ENCODE results near the gene FASN.

The FASN gene

DNA sequence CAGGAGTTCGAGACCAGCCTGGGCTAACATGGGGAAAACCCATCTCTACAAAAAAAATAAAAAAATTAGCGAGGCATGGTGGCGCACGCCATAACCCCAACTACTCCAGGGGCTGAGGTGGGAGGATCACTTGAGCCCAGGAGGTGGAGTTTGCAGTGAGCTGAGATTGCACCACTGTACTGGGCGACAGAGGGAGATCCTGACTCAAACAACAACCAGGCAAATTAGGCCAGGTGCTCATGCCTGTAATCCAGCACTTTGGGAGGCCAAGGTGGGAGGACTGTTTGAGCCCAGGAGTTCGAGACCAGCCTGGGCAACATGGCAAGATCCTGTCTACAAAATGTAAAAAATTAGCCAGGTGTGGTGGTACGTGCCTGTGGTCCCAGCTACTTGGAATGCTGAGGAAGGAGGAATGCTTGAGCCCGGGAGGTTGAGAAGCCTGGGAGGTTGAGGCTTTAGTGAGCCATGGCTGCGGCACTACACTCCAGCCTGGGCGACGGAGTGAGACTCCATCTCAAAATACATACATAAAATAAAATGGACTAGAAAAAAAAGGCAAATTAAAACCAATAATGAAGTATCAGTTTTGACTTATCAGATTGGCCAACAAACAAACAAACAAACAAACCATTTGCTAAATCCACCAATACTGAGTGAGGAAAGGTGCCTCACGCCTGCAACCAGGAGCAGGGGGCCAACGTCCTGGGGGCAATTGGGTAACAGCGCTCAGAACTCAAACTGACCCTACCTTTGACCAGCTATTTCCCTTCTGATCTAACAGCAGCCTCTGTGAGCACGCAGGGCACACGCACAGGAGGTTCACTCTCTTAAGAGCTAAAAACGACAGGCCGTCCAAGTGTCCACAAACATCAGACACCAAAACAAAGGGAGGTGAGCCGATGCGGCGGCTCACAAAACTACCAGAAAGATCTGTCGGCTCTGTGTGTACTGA lies 19.4 kb upstream of the FASN start:
- DNase-seq (ENCODE audit: low read depth in 2 of 2), result no peak

DNA sequence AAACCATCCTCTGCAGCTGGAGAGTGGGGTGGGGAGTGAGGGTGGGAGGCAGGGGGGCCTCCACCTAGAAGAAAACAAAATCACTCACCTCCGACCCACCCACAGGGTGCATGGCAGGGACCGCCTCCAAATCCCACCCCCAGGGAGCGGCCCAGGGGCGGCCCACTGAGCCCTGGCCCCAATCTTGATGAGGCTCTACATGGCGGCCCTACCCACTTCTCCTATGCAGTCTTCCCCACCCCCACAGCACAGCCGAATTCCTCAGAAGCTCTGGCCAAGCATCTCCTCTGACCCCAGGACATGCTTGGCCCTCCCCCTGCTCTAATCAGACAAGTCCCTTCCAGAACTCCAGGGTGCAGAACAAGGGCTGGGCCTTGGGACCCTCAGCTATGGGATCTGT lies 18.2 kb upstream of the FASN start:
- DNase-seq (ENCODE audit: low read depth in 2 of 2), result no peak

GRCh38 chr17:82114872-82115271 lies 16.8 kb upstream of the FASN start:
- DNase-seq (ENCODE audit: low read depth in 2 of 2), result no peak

- no peak for DNase-seq (ENCODE audit: low read depth in 2 of 2)
Measured at GRCh38 chr17:82114447-82114846, 16.4 kb upstream of the FASN start.

DNA sequence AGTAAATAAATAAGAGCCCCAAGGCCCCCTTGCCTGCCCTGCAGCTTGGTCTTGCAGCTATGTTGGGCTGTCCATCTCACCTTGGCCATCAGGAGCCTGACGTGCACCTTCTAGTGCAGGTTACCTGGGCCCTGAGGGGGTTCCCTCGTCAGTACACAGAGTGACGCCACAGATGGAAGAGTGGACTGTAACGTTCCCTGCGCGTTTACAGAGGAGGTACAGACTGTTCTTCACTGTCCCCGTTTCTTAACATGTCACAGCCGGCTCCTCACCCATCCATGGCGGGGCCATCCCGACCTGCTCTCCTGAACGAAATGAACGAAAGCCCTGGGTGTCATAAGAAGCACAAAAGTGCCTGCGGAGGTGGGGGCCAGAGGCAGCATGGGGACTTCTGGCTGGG lies 15.9 kb upstream of the FASN start:
- no peak for DNase-seq (ENCODE audit: low read depth in 2 of 2)

- DNase-seq (ENCODE audit: low read depth in 2 of 2), result no peak
Measured at GRCh38 chr17:82113422-82113821, 15.4 kb upstream of the FASN start.

- no peak for DNase-seq (ENCODE audit: low read depth in 2 of 2)
Measured at GRCh38 chr17:82112914-82113311, 14.9 kb upstream of the FASN start.

- DNase-seq (ENCODE audit: low read depth in 2 of 2), result no peak
Measured at GRCh38 chr17:82112181-82112913, 14.3 kb upstream of the FASN start.

DNA sequence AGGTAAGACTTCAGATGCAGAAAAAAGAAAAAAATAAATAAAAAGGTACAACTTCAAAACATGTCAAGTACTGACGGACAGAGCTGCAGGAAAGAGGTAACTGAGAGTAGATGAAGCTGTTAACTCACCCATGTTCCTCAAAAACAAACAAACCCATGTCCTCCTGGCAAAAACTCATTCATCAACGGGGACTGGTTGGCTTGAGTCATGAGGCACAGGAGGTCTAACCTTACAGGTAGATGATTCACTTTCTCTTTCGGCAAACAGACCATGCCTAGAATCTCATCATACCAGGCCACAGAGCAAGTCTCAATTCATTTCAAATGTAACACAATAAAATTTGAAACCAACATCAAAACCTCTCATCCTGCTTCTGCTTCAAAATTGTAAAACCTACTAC lies 12.3 kb upstream of the FASN start:
- no peak for DNase-seq (ENCODE audit: low read depth in 2 of 2)

DNA sequence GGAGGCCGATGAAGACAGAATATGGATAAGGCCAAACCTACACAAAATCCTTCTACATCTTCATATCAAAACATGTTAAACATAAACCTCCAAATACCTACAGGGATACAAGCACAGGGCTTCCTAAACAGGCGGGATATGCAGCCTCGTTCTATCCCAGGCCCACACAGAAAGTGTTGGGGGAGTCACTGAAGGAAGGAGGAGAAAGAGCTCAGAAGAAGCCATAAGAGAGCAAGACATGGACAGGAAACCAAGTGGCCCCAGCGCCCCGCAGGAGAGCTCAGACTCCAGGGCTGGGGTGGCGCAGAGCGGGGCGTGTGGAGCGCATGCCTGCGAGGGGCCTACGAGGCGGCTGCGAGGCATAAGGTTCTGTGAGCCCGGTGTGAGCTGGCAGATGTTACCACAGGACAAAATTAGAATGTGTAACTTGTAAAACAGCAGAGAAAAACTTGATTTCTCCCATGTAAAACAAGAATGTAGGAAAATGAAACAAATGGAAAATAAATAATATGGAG lies 11.0 kb upstream of the FASN start:
- no peak for DNase-seq (ENCODE audit: low read depth in 2 of 2)

- no peak for DNase-seq (ENCODE audit: low read depth in 2 of 2)
Measured at GRCh38 chr17:82108496-82108945, 10.5 kb upstream of the FASN start.

DNA sequence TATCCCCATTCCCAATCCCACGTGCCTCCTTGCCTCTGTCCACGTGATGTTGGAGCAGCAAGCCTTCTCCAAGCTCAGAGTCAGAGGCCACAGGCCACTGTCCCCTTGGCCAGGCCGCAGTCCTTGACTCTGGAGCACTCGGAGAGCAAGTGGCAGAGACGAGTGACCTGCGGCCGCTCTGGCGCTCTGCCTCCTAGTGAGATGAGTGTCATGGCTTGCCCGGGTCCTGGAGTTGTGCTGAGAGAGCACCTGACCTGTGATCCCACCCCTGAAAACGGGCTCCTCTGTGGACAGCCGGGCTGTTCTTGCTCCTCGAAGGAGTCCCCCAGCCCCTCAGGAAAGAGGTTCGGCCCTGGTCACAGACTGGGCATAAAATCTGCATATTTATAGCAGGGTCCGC lies 10.0 kb upstream of the FASN start:
- no peak for DNase-seq (ENCODE audit: low read depth in 2 of 2)

- no peak for DNase-seq (ENCODE audit: low read depth in 2 of 2)
Measured at GRCh38 chr17:82107341-82107860, 9.4 kb upstream of the FASN start.

- DNase-seq (ENCODE audit: low read depth in 2 of 2), result no peak
Measured at GRCh38 chr17:82106688-82107305, 8.8 kb upstream of the FASN start.

DNA sequence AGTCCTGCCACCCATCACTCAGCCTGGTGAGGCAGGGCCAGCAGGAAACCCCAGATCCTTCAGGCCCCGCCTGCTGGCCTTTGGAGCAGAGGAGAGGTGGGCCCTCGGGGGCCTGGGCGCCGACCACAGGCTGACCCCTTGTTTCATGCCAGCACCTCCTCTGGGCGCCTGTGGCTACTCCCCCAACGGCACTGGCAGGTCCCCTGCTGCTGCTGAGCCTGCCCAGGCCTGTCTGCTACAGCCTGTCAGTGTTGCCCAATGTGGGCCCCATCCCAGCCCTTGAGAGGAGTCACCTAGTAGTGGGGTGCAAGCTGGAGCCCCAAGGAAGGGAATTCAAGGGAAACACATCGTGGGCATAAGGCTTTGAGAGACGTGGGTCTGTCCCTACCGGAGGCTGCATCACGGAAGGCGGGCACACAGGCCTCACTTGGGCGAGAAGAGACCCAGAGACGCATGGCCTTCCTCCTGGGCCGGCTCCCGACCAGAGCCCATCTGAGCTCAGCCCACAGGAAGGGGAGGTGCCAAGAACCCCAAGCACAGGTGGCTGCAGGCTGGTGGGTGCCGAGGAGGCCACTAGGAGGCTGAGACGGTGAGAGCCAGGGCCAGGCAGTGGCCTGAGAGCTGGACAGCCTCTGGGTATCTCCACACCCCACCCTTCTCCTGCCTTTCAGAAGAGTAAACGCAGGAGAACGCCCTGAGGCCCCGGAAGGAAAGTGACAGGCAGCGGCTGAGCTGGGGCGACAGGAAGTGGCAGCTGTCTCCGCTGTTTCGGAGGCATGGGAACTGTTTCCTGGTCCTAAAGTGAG lies 8.0 kb upstream of the FASN start:
- DNase-seq (ENCODE audit: low read depth in 2 of 2), result peak in 1 of 2 donors; percentile 62

- DNase-seq (ENCODE audit: low read depth in 2 of 2), result no peak
Measured at GRCh38 chr17:82105417-82105881, 7.4 kb upstream of the FASN start.

GRCh38 chr17:82104797-82105416 lies 6.9 kb upstream of the FASN start:
- no peak for DNase-seq (ENCODE audit: low read depth in 2 of 2)

GRCh38 chr17:82103553-82104451 lies 5.8 kb upstream of the FASN start:
- no peak for DNase-seq (ENCODE audit: low read depth in 2 of 2)

Measured in stimulated activated CD4-positive, alpha-beta T cell treated with anti-CD3 and anti-CD28 coated beads, Interleukin-15, amount 100 ng/mL, for 48 hours (primary cell).